Measurements from ENCODE around the gene PDSS2. TPM values are rescaled to one million over a fixed set of nuclear protein-coding genes. Genes with fewer than 3 reads are reported as not detected.

The PDSS2 gene
- total RNA-seq, 1 experiment from 2014 or later, result 17.7 TPM

DNA sequence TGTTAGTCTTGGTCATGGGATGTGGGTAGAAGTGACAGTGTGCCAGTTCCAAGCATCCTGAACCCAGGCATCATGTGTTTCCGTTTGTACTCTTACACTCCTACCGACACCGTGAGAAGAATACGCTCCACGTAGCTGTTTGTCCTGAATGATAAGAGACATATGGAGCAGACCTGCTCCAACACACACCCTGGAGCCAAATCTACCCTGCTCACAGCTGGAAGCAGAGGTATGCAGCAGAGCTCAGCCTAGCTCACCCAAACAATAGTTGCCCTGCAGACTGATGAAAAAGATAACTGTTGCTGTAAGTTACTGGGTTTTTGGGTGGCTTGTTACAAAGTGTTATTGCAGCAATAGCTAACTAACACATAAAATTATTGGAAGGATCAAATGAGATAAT is 14.3 kb upstream of the PDSS2 start:
- intact Hi-C loops (cut with micrococcal nuclease; ENCODE audit: unreplicated experiment) (no loop called here), in situ Hi-C loops (cut with HindIII; ENCODE audit: low pct_unique_long_range_greater_than_20kb, low sequenced_read_pairs) (no loop called here)
- POLR2A ChIA-PET, result no interaction called here
- ATAC-seq (peak; percentile 68), DNase-seq (ENCODE audit: low read depth, low spot score) (no peak)
- TF ChIP-seq SIN3A (IDR thresholded peaks at IDR 0.05; ENCODE audit: borderline replicate concordance, insufficient read depth, low read depth, low read length) (no peak), POLR2AphosphoS5 (IDR thresholded peaks at IDR 0.05; ENCODE audit: low read depth, low read length) (no peak), TCF7L2 (IDR thresholded peaks at IDR 0.05; ENCODE audit: low read depth, low read length) (no peak)
- TF ChIP-seq, protein P1, sequence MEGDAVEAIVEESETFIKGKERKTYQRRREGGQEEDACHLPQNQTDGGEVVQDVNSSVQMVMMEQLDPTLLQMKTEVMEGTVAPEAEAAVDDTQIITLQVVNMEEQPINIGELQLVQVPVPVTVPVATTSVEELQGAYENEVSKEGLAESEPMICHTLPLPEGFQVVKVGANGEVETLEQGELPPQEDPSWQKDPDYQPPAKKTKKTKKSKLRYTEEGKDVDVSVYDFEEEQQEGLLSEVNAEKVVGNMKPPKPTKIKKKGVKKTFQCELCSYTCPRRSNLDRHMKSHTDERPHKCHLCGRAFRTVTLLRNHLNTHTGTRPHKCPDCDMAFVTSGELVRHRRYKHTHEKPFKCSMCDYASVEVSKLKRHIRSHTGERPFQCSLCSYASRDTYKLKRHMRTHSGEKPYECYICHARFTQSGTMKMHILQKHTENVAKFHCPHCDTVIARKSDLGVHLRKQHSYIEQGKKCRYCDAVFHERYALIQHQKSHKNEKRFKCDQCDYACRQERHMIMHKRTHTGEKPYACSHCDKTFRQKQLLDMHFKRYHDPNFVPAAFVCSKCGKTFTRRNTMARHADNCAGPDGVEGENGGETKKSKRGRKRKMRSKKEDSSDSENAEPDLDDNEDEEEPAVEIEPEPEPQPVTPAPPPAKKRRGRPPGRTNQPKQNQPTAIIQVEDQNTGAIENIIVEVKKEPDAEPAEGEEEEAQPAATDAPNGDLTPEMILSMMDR (IDR thresholded peaks at IDR 0.05), result no peak
- TF ChIP-seq, protein P2, sequence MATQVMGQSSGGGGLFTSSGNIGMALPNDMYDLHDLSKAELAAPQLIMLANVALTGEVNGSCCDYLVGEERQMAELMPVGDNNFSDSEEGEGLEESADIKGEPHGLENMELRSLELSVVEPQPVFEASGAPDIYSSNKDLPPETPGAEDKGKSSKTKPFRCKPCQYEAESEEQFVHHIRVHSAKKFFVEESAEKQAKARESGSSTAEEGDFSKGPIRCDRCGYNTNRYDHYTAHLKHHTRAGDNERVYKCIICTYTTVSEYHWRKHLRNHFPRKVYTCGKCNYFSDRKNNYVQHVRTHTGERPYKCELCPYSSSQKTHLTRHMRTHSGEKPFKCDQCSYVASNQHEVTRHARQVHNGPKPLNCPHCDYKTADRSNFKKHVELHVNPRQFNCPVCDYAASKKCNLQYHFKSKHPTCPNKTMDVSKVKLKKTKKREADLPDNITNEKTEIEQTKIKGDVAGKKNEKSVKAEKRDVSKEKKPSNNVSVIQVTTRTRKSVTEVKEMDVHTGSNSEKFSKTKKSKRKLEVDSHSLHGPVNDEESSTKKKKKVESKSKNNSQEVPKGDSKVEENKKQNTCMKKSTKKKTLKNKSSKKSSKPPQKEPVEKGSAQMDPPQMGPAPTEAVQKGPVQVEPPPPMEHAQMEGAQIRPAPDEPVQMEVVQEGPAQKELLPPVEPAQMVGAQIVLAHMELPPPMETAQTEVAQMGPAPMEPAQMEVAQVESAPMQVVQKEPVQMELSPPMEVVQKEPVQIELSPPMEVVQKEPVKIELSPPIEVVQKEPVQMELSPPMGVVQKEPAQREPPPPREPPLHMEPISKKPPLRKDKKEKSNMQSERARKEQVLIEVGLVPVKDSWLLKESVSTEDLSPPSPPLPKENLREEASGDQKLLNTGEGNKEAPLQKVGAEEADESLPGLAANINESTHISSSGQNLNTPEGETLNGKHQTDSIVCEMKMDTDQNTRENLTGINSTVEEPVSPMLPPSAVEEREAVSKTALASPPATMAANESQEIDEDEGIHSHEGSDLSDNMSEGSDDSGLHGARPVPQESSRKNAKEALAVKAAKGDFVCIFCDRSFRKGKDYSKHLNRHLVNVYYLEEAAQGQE (IDR thresholded peaks at IDR 0.05; ENCODE audit: insufficient read depth in 1 of 2, low read depth in 2 of 2, low read length in 1 of 2), result no peak
- Histone ChIP-seq H3K36me3 (ENCODE audit: control insufficient read depth, insufficient read depth, low read length) (no peaks in the 10 kb centered on the region), H3K4me3 (ENCODE audit: low read depth in 2 of 2, low read length in 2 of 2) (no peak overlapping the region), H3K9me3 (ENCODE audit: control insufficient read depth, insufficient read depth, low read depth, low read length) (no peaks in the 10 kb centered on the region), H3K27me3 (ENCODE audit: control insufficient read depth, insufficient read depth, low read length) (peaks cover 3% of the 10 kb centered on the region; the same call in 1 of the 2 replicates), H3K4me1 (ENCODE audit: control insufficient read depth, insufficient read depth, low read length) (no peaks in the 10 kb centered on the region), H3K27ac (ENCODE audit: low read length) (no peak overlapping the region)
- CTCF ChIA-PET, result interaction anchor here (0.6 kb wide), 1 partner anchor 342 kb away, joined by 5 read pairs; no protein-coding TSS in a partner anchor
- BruUV-seq (replicated peaks), result no TSS peak

DNA sequence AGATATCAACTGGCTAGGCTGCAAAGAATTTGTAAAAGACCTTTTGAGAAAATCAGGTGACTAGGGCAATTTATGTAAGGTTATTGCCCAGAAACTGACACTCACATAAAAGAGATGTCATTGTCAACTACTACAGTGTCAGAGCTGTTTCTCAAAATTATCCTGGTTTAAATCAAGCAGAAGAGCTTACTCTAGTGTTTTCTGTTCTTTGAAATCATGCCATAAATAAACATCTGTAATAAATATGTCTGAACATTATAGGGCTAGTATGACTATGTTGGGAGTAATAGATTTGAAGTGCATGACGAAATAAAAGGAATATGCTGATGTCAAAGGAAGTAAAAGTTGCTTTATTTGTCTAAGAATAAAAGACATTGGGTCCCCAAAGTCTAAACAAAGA is 11.0 kb upstream of the PDSS2 start:
- H3K27me3 ChIP-seq (ENCODE audit: control insufficient read depth, insufficient read depth, low read length), result peaks cover 5% of the 10 kb centered on the region; the same call in 1 of the 2 replicates
- ChIA-PET CTCF (no interaction called here), POLR2A (no interaction called here)
- in situ Hi-C loops (cut with HindIII; ENCODE audit: low pct_unique_long_range_greater_than_20kb, low sequenced_read_pairs) (no loop called here), intact Hi-C loops (cut with micrococcal nuclease; ENCODE audit: unreplicated experiment) (no loop called here)
- TF ChIP-seq SIN3A (IDR thresholded peaks at IDR 0.05; ENCODE audit: borderline replicate concordance, insufficient read depth, low read depth, low read length) (no peak), TCF7L2 (IDR thresholded peaks at IDR 0.05; ENCODE audit: low read depth, low read length) (no peak), POLR2AphosphoS5 (IDR thresholded peaks at IDR 0.05; ENCODE audit: low read depth, low read length) (no peak)
- TF ChIP-seq, protein P2 (IDR thresholded peaks at IDR 0.05; ENCODE audit: insufficient read depth in 1 of 2, low read depth in 2 of 2, low read length in 1 of 2), result no peak
- TF ChIP-seq, protein P1 (IDR thresholded peaks at IDR 0.05), result no peak
- no peaks in the 10 kb centered on the region for H3K36me3 ChIP-seq (ENCODE audit: control insufficient read depth, insufficient read depth, low read length)
- no TSS peak for BruUV-seq (replicated peaks)
- DNase-seq (ENCODE audit: low read depth, low spot score), result no peak
- no peaks in the 10 kb centered on the region for H3K9me3 ChIP-seq (ENCODE audit: control insufficient read depth, insufficient read depth, low read depth, low read length)
- no peak for ATAC-seq
- H3K27ac ChIP-seq (ENCODE audit: low read length), result no peak overlapping the region
- H3K4me1 ChIP-seq (ENCODE audit: control insufficient read depth, insufficient read depth, low read length), result no peaks in the 10 kb centered on the region
- no peak overlapping the region for H3K4me3 ChIP-seq (ENCODE audit: low read depth in 2 of 2, low read length in 2 of 2)

All from Panc1 (cell line).